HG03521 (cell line): ENCODE results near the gene MAML2.
"Not testable (repeated sequence)": the region's sequence is repeated elsewhere in the genome, so short reads cannot be mapped to it uniquely, and the experiment has no call there.

ENCODE experiments used
- ATAC-seq: cut with Tn5 transposase; IDR thresholded peaks from one replicate; pipeline ENCODE4 v1.9.1; 2021; ENCODE audit warnings: mild to moderate bottlenecking, moderate library complexity; ENCODE audit not compliant: unreplicated experiment

MAML2 gene

DNA sequence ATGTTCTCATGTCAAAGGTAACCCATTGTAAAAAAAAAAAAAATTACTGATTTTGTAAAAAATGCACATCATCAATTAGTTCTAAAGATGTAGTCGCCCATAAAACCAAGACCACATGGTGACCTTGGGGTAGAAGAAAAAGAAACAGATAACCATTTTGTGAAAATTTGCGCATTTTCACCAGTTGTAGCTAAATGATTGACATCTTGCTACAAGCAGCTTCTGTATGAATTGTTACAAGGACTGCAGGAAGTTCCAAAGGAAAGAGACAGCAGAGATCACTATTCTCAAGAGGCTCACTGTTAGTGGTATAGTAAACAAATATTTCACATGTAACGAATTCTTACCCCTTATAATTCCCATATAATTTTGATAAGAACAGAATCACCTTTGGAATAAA is 48.7 kb downstream of the MAML2 start:
- ATAC-seq = no peak

DNA sequence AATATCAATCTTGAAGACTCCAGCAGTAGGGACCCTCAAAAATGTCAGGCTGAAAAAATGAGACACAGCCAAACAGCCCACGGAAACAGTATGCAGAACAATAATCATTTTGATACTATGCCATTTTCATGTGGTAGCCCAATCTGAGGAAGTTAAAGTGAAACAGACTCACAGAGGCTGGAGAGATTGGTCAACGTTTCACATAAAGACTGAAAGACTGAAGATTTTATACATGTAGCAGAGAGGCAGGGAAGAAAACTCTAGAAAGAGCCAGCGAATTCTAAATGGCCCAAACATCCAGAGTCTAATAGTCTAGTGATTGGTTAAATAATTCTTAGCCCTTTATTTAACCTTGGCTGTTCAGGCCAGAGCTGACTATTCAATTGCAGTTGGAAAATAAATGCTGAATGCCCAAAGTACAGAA is 49.4 kb downstream of the MAML2 start:
- ATAC-seq = peak; percentile 90

DNA sequence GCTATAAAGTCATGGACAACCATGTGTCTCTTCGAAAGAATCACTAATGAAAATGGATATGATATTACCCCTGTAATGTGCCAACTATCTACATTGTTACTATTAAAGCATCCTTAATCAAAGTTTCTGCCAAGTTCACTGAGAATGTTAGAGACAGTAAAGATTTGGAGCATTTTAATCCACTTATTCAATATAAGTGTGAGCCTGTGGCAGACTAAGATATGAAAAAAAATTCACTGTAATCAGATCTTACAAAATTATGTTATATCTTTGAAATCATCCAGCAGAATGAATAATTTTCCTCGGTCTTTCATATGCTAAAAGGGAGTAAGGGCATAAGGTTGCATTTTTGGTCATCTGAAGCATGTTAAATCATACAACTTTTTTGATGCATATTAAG is 49.9 kb downstream of the MAML2 start:
- no peak for ATAC-seq

DNA sequence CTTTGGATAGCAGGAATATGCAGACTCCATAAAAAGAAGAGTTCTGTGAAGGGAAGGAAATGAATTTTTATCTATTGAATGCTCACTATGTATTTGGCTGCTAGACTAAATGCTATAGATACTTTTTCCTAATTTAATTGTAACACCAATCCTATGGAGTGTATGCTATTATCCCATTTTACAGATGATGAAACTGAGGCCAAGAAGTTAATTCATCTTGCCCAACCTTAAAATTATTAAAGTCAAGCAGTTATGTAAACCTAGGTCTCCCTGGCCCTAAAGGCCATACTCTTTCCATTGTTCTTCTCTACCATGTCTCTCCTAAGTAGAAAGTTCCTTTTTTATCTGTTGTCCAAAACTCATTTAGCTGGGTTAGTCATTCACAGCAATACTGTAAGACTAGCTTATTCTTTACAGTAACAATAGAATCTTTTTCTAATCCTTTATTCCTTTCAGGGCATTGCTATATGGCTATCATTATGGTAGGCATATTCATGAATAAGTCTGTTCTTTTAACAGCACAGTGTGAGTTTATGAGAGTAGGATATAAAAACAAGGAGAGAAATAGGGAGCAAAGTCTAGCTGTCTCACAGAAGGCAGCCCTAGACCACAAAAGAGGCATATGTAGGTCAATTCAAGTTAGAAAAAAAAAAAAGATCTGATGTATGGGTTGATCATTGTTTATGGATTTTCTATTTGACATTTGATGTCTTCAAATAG is 50.5 kb downstream of the MAML2 start:
- no peak for ATAC-seq

DNA sequence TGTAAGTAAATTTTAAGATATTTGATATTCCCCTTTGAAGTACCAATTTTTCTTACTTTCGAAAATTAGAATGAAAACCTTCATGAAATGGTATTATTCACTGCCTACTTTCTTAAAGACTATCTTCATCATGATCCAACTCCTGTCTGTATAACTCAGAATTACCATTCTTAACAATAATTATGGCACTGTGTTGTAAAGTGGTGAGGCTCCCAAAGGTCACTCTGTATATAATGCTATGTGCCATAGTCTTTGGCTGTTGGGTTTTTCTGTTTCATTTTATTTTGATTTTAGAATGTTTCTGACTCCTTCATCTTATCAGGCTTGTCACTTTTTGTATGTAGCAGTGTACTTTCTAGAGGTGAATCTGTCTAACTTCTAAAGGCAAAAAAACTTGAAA is 52.4 kb downstream of the MAML2 start:
- ATAC-seq = no peak

DNA sequence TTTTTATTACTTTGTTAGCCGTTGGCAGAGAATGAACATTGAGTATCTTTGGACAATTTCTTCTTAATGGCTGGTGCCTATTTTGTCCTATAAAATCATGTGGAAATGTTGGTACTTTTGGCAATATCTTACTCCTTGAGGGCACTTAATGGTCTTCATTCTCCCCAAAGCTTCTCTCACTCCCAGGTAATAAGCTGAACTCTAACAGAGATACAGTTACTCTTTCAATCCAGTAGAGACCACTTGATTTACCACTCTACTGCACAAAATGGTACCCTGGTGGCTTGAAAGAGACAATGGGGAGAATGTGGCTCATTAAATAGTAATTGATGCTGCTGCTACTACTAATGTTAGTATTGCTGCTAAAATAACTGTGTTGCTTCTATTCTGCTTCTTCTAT is 53.0 kb downstream of the MAML2 start:
- no peak for ATAC-seq

DNA sequence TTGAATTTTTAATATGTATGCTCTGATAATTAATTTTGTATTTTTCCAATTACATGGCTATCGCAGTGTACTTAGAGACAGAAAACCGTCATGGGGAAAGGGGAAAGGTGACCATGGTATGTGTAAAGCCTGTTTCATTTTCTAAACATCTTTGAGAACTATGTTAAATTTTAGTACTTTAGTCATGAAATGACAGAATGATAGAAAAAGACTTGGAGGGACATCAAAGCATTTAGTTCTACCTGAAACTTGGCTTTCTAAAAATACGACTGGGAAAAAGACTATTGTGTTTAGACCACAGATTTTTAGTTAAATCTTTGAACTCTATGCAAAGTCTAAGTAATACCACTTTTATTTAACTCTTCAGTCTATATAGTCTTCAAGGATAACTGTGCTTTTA is 54.1 kb downstream of the MAML2 start:
- ATAC-seq = no peak

DNA sequence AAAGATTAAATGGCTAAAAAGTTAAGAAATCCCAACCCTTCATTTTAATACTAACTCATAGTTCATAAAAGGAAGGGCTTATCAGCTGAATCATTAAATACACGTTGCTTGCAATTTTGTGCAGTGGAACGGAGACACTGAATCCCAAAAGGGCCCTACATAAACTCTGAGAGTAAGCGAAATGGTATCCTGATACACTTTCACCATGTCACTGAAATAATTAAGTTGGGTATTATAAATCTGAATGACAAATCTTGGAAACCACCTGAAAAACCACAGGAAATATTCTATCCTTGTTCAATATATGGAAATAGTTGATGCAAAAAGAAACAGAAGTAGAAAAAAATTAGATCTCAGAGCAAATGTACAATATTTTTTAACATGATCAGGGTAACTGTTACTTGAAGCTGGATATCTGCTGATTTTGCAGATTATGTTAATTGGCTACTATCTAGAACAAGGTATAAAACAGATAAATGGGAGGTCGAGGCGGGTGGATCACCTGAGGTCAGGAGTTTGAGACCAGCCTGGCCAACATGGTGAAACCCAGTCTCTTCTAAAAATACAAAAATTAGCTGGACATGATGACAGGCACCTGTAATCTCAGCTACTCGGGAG is 55.1 kb downstream of the MAML2 start:
- ATAC-seq = no peak

DNA sequence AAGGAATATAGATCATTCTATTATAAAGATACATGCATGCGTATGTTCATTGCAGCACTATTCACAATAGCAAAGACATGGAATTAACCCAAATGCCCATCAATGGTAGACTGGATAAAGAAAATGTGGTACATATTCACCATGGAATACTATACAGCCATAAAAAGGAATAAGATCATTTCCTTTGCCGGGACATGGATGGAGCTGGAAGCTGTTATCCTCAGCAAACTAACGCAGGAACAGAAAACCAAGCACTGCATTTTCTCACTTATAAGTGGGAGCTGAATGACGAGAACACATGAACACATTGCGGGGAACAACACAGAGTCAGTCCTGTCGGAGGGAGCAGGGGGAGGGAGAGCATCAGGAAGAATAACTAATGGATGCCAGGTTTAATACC is 57.0 kb downstream of the MAML2 start:
- not testable (repeated sequence) for ATAC-seq

DNA sequence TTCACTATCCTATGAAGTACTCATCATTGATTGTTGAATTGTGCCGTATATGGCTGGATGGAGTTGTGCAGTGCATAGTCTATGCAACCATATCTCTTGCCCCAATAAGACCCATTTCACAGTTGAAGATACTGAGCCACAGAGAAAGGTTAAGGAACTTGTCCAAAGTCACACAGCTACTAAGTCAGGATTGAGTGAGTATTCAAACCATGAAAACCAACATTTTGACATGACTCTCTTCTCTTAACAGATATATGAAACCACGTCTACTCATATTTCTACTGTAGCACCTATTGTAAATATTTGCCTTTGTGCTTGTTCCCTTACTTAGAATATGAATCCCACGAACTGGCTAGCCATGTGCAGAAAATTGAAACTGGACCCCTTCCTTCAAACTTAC is 58.1 kb downstream of the MAML2 start:
- no peak for ATAC-seq

DNA sequence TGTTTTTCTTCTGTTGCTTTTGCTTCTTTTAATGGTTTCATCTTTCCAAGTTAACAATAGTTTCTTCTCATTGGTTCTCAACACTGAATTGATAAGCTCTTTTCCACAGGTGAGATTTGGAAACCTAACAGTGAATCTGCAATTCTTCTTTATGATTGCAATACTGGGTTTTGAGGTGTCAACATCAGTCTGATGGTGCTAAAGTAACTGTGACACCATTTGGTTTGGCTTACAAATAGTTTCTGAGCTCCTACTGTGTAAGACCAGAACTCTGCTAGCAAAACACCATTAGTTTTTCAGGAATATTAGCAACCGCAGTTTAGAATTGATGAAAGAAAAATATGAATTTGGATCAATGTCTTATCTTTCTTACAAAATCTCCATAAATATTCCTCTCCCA is 58.6 kb downstream of the MAML2 start:
- no peak for ATAC-seq

DNA sequence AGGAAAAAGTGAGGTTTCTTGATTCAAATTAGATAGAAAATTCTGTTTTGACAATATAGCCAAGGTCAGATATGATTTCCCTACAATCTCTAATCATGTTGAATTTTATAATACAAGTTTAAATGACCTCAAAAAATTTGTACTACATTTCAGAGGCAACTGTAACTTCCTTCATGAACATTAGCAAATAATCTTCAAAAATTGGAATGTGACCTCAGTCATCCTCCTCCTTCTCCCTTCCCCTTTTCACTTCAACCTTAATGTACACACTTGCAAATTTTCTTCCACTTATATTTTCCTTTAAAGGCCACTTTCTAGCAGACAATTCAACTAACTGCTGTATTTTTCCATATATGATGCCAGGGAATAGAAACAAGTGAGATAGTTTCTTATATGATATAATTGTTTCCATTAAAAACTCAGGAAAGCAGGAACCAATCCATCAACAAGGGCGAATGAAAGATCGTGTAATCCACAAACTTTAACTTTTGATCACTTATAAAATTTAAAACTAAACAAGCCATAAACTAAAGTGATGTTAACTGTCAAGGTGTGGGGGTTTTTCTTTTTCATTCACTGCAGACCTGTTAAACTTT is 60.3 kb downstream of the MAML2 start:
- no peak for ATAC-seq

DNA sequence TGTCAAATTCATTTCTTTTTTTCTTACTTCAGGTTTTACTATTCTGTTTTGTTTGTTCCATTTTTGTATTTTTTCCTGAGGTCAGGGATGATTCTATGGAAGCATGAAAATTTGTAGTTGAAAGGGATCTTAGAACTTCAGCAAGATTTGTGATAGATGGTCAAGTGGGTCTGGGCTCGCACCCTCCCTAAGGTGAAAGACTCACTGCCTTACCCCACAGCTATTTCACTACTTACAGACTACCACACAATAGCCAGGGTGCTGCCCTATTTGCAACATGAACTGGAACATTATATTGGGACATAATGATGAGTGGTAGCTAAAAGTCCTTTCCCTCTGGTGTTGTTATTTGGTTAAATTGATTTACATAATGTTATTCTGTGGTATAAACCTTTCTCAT is 62.6 kb downstream of the MAML2 start:
- no peak for ATAC-seq

DNA sequence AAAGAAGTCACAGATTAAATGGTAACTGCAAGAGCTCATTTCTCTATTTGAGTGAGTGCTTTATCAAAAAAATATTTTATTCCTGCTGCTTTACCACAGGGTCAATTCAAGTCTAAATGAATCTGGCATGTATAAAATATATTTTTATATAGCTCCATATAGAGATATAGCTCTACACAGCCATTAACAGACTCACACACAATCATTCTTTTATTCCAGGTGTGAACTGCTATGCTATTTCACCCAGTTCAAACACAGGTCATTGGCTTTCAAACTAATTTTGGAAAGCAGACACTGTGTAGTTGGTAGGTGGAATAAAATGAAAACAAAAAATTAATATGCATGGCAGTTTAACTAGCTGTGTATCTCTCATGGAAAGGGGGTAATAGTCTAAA is 63.1 kb downstream of the MAML2 start:
- ATAC-seq = no peak

DNA sequence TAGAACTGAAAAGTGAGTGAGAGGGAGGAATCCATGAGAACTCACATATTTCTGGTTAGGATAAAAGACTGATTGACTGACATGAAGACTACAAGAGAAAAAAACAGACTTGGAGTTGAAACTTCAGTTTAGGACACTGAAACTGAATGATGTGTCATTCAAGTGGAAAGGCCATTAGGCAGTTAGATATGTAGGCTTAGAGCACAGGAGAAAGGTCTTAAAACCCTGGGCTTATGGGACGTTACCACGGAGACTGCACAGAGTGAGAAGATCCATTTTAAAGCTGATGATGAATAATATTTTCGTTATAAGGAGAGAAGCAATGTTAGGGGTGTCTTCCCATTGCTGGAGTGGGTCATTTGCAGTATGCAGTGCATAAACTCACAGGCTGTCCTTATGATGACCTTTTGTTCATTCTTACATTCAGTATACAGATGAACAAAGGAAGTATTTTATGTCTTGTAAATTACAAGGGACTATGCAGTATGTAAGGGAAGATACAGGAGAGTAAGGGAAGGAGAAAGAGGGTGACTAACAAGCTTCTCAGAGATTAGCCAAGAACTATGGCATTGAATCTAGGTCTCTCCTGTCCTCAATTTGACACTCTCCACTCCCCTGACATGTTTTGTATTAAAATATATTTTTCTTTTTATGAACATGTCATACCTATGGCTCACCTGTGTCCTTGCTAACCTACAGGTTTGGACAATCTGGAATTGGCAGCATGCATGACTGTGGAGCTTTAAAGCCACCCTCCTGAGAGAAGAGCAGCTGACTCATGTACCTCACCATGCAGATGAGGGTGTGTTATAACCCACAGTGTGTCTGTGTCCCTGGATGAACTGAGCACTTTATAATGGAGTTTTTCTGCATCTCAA is 63.7 kb downstream of the MAML2 start:
- no peak for ATAC-seq

DNA sequence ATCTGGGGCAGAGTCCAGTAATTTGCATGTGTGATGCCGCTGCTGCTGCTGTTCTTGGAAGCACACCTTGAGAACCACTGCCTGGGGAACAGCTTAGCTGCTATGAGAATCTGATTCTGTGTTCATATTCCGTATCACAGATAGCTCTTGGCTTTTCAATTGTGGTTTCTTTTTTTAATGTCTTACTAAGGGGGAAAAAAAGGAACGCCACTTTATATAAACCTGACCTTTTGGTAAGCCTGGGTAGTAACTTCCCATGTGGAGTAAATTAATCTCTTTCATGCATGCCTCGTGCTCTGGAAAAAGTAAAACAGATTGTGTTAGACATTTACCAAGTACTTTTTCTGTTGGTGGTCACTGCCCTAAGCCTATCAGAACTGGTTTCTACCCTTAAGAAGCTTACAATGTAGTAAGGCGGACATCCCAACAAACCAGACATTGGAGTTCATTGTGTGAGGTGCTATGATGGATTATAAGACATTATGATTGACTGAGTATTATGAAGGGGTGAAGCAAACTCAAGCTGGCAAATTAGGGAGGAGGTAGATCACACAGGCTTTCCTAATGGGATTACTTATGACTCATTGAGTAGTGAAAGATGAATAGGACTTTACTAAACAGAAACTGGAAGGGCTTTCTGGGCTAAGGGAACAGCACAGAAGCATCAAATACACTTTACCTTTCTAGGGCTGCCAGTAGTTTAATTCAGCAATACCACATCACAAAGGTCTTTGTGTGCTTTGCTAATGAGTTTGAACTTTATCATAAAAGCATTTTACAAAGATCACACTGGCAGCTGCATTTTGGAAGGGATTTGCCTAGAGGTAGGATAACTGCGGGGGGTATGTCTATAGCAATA is 64.7 kb downstream of the MAML2 start:
- ATAC-seq = no peak

DNA sequence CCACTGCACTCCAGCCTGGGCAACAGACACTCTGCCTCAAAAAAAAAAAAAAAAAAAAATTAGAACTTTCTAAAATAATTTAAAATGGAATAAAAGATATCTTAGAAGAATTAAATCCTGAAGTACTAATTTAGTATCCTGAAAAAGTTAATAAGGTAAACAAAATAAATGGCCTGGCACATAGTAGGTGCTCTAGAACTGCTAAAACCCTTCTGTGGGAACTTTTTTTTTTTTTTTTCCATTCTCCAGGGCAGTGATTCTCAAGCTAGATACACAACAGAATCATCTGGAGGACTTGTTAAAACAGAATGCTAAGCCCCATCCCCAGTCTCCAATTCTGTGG is 65.3 kb downstream of the MAML2 start:
- no peak for ATAC-seq

DNA sequence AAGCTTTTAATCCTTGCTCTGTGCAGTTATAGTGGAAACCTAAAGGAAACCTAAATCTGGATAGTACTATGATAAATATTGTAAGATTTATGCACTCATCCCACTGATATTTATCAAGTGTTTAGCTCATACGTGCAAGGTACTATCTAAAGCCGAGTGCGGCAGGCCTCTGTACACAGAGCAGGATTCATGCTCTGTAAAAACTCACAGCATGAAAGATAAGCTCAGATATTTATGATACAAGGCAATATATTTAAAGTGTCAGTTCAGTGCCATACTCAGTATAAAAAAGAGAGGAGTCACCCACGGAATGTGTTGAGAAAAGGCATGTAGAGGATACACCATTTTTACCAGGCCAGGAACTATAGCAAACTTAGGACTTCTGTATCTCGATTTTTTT is 66.2 kb downstream of the MAML2 start:
- no peak for ATAC-seq

DNA sequence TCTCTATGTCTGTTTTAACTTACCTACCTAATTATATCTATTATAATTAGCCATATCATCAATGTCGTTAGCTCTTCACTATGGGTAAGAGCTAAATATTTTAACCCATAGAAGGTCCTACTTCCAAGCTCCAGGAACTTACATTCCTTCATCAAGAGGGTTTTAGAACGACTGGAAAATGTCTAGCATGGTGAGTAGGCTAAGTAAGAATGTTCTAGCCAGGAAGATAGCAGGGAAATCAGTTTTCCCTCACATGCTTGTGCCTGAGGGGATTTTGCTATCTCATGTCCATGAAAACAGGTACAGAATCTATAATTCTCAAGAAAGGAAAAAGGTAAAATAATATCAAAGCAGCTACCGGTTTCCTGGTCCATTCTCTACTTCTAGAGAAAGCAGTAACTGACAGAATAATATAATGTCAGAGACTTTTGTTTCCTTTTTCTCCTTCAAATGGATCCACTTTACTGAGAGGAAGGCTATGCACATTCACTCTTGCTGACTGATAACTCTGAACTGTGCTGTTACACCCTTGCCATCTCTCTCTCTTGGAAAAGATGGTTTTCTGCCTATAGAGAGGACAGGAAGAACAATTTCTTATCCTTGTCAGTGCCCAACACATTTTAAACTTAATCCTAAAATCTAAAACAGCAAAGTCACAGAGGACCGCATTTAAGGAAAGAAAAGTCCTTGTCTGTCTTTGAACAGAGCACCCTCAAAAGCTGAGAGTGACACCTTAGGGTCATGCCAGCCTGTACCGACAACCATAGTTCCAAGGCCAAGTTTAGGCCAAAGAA is 67.0 kb downstream of the MAML2 start:
- no peak for ATAC-seq

DNA sequence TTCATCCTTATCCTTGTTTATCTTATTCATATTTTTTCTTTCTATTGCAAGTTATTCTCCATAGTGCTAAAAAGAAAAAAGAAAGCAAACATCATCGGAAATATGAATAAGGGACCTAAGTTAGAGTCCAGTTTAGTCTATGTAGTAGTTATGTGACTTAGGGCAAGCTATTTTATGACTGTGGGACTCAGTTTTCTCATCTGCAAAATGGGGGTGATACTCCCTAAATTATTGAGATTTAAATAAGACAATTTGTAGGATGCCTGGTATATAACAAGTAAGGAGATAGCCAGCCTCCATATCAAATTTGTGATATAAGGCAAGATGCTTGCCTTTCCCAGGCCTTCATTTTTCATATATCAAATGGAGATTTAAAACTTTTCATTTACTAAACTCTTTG is 69.5 kb downstream of the MAML2 start:
- ATAC-seq = no peak
